ENCODE data around the gene MED22. TPM values are rescaled to one million over a fixed set of nuclear protein-coding genes. Genes with fewer than 3 reads are reported as not detected.

Gene MED22
- total RNA-seq, 1 experiment from 2014 or later: 18.6 TPM

GRCh38 chr9:133303266-133304157 lies 44.4 kb downstream of the MED22 start:
- POLR2A ChIA-PET: no interaction called here
- CTCF ChIA-PET: no interaction called here
- no peak overlapping the region for H3K9ac ChIP-seq (ENCODE audit: low read length)
- H3K27me3 ChIP-seq (ENCODE audit: insufficient read depth, low read length): 0 out of 2 replicates have a peak, but pooled peaks cover 3% of the 10 kb centered on the region
- no peaks in the 10 kb centered on the region for H3K9me3 ChIP-seq (ENCODE audit: control insufficient read depth in 1 of 2, insufficient read depth in 1 of 2, low read depth in 1 of 2, low read length in 2 of 2)
- RAD21 ChIA-PET (ENCODE audit: low non-redundant PET in 1 of 2, low total read pairs in 2 of 2, uncharacterized antibody in 2 of 2, unreplicated experiment in 2 of 2): no interaction called here
- H3K36me3 ChIP-seq (ENCODE audit: control insufficient read depth in 1 of 2, insufficient read depth in 2 of 2, low read length in 2 of 2): no peaks in the 10 kb centered on the region
- H2AFZ ChIP-seq (ENCODE audit: low read depth, low read length, poor library complexity, severe bottlenecking): no peak overlapping the region
- H3K4me2 ChIP-seq (ENCODE audit: low read length): no peak overlapping the region
- no peaks in the 10 kb centered on the region for H4K20me1 ChIP-seq (ENCODE audit: insufficient read depth)
- TF ChIP-seq TCF7L2 (IDR thresholded peaks at IDR 0.05; ENCODE audit: borderline replicate concordance, extremely low read depth, insufficient read depth, insufficient read length): no peak
- TF ChIP-seq YY1 (IDR thresholded peaks at IDR 0.05; ENCODE audit: extremely low read depth, insufficient replicate concordance, low read depth, low read length): no peak
- no peak for TF ChIP-seq ELF1 (IDR thresholded peaks at IDR 0.05; ENCODE audit: borderline replicate concordance, low read depth)
- TF ChIP-seq, protein P1, sequence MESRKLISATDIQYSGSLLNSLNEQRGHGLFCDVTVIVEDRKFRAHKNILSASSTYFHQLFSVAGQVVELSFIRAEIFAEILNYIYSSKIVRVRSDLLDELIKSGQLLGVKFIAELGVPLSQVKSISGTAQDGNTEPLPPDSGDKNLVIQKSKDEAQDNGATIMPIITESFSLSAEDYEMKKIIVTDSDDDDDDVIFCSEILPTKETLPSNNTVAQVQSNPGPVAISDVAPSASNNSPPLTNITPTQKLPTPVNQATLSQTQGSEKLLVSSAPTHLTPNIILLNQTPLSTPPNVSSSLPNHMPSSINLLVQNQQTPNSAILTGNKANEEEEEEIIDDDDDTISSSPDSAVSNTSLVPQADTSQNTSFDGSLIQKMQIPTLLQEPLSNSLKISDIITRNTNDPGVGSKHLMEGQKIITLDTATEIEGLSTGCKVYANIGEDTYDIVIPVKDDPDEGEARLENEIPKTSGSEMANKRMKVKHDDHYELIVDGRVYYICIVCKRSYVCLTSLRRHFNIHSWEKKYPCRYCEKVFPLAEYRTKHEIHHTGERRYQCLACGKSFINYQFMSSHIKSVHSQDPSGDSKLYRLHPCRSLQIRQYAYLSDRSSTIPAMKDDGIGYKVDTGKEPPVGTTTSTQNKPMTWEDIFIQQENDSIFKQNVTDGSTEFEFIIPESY (IDR thresholded peaks at IDR 0.05; ENCODE audit: extremely low read depth, insufficient replicate concordance, low read length): no peak
- no peak for TF ChIP-seq FOSL1 (IDR thresholded peaks at IDR 0.05; ENCODE audit: low read depth)
- no peak for TF ChIP-seq CEBPB (IDR thresholded peaks at IDR 0.05; ENCODE audit: low read depth)
- TF ChIP-seq, protein P2, sequence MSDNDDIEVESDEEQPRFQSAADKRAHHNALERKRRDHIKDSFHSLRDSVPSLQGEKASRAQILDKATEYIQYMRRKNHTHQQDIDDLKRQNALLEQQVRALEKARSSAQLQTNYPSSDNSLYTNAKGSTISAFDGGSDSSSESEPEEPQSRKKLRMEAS (IDR thresholded peaks at IDR 0.05): no peak
- no peak for TF ChIP-seq ATF3 (IDR thresholded peaks at IDR 0.05)
- DNase-seq (ENCODE audit: low read depth, low spot score) (no peak), ATAC-seq (no peak)
- no peaks in the 10 kb centered on the region for H3K9me2 ChIP-seq (ENCODE audit: insufficient read depth)
- H3K79me2 ChIP-seq (ENCODE audit: insufficient read depth, low read length): no peaks in the 10 kb centered on the region
- no peaks in the 10 kb centered on the region for H3K4me1 ChIP-seq (ENCODE audit: control insufficient read depth in 1 of 2, insufficient read depth in 2 of 2, low read length in 2 of 2)
- intact Hi-C loops (cut with micrococcal nuclease): no loop called here
- BruUV-seq (replicated peaks): no TSS peak
- no peak overlapping the region for H3K4me3 ChIP-seq (replicated peaks in 1 of 2; ENCODE audit: low read depth in 1 of 2, low read length in 2 of 2)
- no peak overlapping the region for H3K27ac ChIP-seq (ENCODE audit: low read depth, low read length)
